VCaP (cell line): Measurements from ENCODE around the gene STXBP6.
"Not testable (repeated sequence)": the region's sequence is repeated elsewhere in the genome, so short reads cannot be mapped to it uniquely, and the experiment has no call there.

Experiments
- H3K27ac ChIP-seq: fragments of 450-650 bp; 2 replicates; pipeline ENCODE4 v1.5.1; 2017
- CTCF ChIP-seq: fragments of 450-650 bp; conservative IDR thresholded peaks from 2 replicates; pipeline ENCODE4 v1.5.1; 2017; ENCODE audit warnings: mild to moderate bottlenecking, moderate library complexity

Gene STXBP6

GRCh38 chr14:24813819-24814259 is 236.1 kb downstream of the STXBP6 start:
- H3K27ac ChIP-seq = peak overlapping the region; percentile 99
- no peak for TF ChIP-seq CTCF

- H3K27ac ChIP-seq = peak overlapping the region; percentile 99
- TF ChIP-seq CTCF = no peak
Measured at GRCh38 chr14:24813089-24813815, 236.7 kb downstream of the STXBP6 start.

GRCh38 chr14:24809135-24809534 is 240.8 kb downstream of the STXBP6 start:
- TF ChIP-seq CTCF = no peak
- H3K27ac ChIP-seq = peak overlapping the region; percentile 99

- TF ChIP-seq CTCF = no peak
- H3K27ac ChIP-seq = peak overlapping the region; percentile 99
Measured at GRCh38 chr14:24808412-24808811, 241.5 kb downstream of the STXBP6 start.

GRCh38 chr14:24806061-24806678 is 243.8 kb downstream of the STXBP6 start:
- TF ChIP-seq CTCF = peak; percentile 91
- peak overlapping the region; percentile 99 for H3K27ac ChIP-seq

GRCh38 chr14:24804552-24805212 is 245.3 kb downstream of the STXBP6 start:
- peak overlapping the region; percentile 99 for H3K27ac ChIP-seq
- TF ChIP-seq CTCF = no peak

GRCh38 chr14:24803933-24804494 is 245.9 kb downstream of the STXBP6 start:
- no peak for TF ChIP-seq CTCF

GRCh38 chr14:24803426-24803825 is 246.5 kb downstream of the STXBP6 start:
- not testable (repeated sequence) for H3K27ac ChIP-seq

More at GRCh38 chr14:24803933-24804494, 245.9 kb downstream of the STXBP6 start:
- peak overlapping the region; percentile 99; the same call in 1 of the 2 replicates for H3K27ac ChIP-seq
